Neural cell (in vitro differentiated cells): ENCODE results near the gene SDK1. TPM values are rescaled to one million over a fixed set of nuclear protein-coding genes. Genes with fewer than 3 reads are reported as not detected.

Source experiments
- H2AFZ ChIP-seq: fragments of 200-600, 300-800 bp; sonication (generic), shearing (Covaris generic); 2 replicates; pipeline ENCODE4 v1.6.0; 2014; ENCODE audit warnings: low read depth, mild to moderate bottlenecking, antibody characterized with exemption, low read length, moderate library complexity
- H3F3A ChIP-seq: fragments of 200-600 bp; shearing (Covaris generic); 2 replicates; pipeline ENCODE4 v1.6.1; 2016; ENCODE audit warnings: mild to moderate bottlenecking, moderate library complexity, mixed read lengths, antibody characterized with exemption, low read length; ENCODE audit not compliant: insufficient read depth, poor library complexity, severe bottlenecking
- H3K27ac ChIP-seq: fragments of 200-600, 300-800 bp; sonication (generic), shearing (Covaris generic); 2 replicates; pipeline ENCODE4 v1.5.1; 2014; ENCODE audit warnings: mild to moderate bottlenecking, low read length, moderate library complexity
- H3K27me3 ChIP-seq: fragments of 300-800, 200-600 bp; sonication (generic), shearing (Covaris generic); 2 replicates; pipeline ENCODE4 v1.6.0; 2014; ENCODE audit warnings: mild to moderate bottlenecking, low read depth, low read length, moderate library complexity; ENCODE audit not compliant: insufficient read depth
- H3K36me3 ChIP-seq: fragments of 300-800, 200-600 bp; sonication (generic), shearing (Covaris generic); 2 replicates; pipeline ENCODE4 v1.5.1; 2014; ENCODE audit warnings: mild to moderate bottlenecking, antibody characterized with exemption, low read length, moderate library complexity; ENCODE audit not compliant: insufficient read depth
- H3K4me2 ChIP-seq: fragments of 300-800, 200-600 bp; sonication (generic), shearing (Covaris generic); 2 replicates; pipeline ENCODE4 v1.6.0; 2014; ENCODE audit warnings: mild to moderate bottlenecking, low read length
- H3K4me3 ChIP-seq: fragments of 300-800, 200-600 bp; sonication (generic), shearing (Covaris generic); 2 replicates; pipeline ENCODE4 v1.5.1; 2014; ENCODE audit warnings: mild to moderate bottlenecking, low read length, moderate library complexity
- H3K79me2 ChIP-seq: fragments of 200-600 bp; shearing (Covaris generic); replicated peaks from 2 replicates; pipeline ENCODE4 v1.6.0; 2014; ENCODE audit warnings: mild to moderate bottlenecking, low read length, moderate library complexity; ENCODE audit not compliant: insufficient read depth
- H3K9ac ChIP-seq: fragments of 300-800, 200-600 bp; sonication (generic), shearing (Covaris generic); 2 replicates; pipeline ENCODE4 v1.6.1; 2016; ENCODE audit warnings: mild to moderate bottlenecking, low read length, mixed read lengths
- H3K9me2 ChIP-seq: fragments of 200-600 bp; shearing (Covaris generic); 2 replicates; pipeline ENCODE4 v1.6.1; 2016; ENCODE audit warnings: mild to moderate bottlenecking, low read length, mixed read lengths; ENCODE audit not compliant: insufficient read depth
- H3K9me3 ChIP-seq: fragments of 200-600, 300-800 bp; sonication (generic), shearing (Covaris generic); 2 replicates; pipeline ENCODE4 v1.6.1; 2016; ENCODE audit warnings: mild to moderate bottlenecking, mixed run types, low read length, moderate library complexity, mixed read lengths
- H4K20me1 ChIP-seq: fragments of 200-600 bp; shearing (Covaris generic); 2 replicates; pipeline ENCODE4 v1.6.1; 2016; ENCODE audit warnings: mild to moderate bottlenecking, mixed run types; ENCODE audit not compliant: insufficient read depth
- CTCF ChIP-seq: fragments of 450-650 bp; IDR thresholded peaks from 2 replicates; pipeline ENCODE4 v1.5.1; 2014; ENCODE audit warnings: antibody characterized with exemption, mild to moderate bottlenecking, moderate library complexity; ENCODE audit not compliant: poor library complexity, severe bottlenecking
- EP300 ChIP-seq: fragments of 450-650 bp; conservative IDR thresholded peaks from 2 replicates; pipeline ENCODE4 v1.6.1; 2014; ENCODE audit warnings: antibody characterized with exemption, mild to moderate bottlenecking, moderate library complexity; ENCODE audit not compliant: poor library complexity, severe bottlenecking
- EZH2 ChIP-seq: fragments of 200-600, 300-800 bp; shearing (Covaris generic), sonication (generic); IDR thresholded peaks from 2 replicates; pipeline ENCODE4 v1.6.1; 2014; ENCODE audit warnings: antibody characterized with exemption, low read length, borderline replicate concordance, mild to moderate bottlenecking; ENCODE audit not compliant: insufficient read depth, poor library complexity, severe bottlenecking
- MXI1 ChIP-seq: fragments of 450-650 bp; conservative IDR thresholded peaks from 2 replicates; pipeline ENCODE4 v1.6.1; 2014; ENCODE audit warnings: antibody characterized with exemption, mild to moderate bottlenecking; ENCODE audit not compliant: poor library complexity, severe bottlenecking
- POLR2AphosphoS5 ChIP-seq: IDR thresholded peaks from 2 replicates; pipeline ENCODE4 v1.6.1; 2012
- RAD21 ChIP-seq: fragments of 450-650 bp; conservative IDR thresholded peaks from 2 replicates; pipeline ENCODE4 v1.6.1; 2014; ENCODE audit warnings: antibody characterized with exemption, mild to moderate bottlenecking, moderate library complexity
- REST ChIP-seq: IDR thresholded peaks from 2 replicates; pipeline ENCODE4 v1.6.1; 2012; ENCODE audit warnings: borderline replicate concordance
- SMC3 ChIP-seq: fragments of 450-650 bp; conservative IDR thresholded peaks from 2 replicates; pipeline ENCODE4 v1.6.1; 2014; ENCODE audit warnings: antibody characterized with exemption, mild to moderate bottlenecking, moderate library complexity; ENCODE audit not compliant: poor library complexity
- TAF1 ChIP-seq: IDR thresholded peaks from 2 replicates; pipeline ENCODE4 v1.6.1; 2012; ENCODE audit warnings: low read depth
- polyA plus RNA-seq: library from polyadenylated mRNA; depleted of rRNA; stranded (reverse); fragments of >200 nt; gene quantifications from 2 replicates; pipeline ENCODE4 v1.2.3, GENCODE V29; 2014

The SDK1 gene
- polyA plus RNA-seq, 1 donor from 2014 or later = 2.7 TPM

GRCh38 chr7:4139656-4140625 is 838.9 kb downstream of the SDK1 start:
- TF ChIP-seq EZH2 = no peak
- no peak for TF ChIP-seq REST
- no peak for TF ChIP-seq RAD21
- no peak for TF ChIP-seq EP300
- no peak for TF ChIP-seq TAF1
- TF ChIP-seq MXI1 = no peak
- TF ChIP-seq SMC3 = no peak
- TF ChIP-seq POLR2AphosphoS5 = no peak
- TF ChIP-seq CTCF = no peak
- H3K9me3 ChIP-seq = no peaks in the 10 kb centered on the region
- H2AFZ ChIP-seq = no peak overlapping the region
- no peaks in the 10 kb centered on the region for H3K36me3 ChIP-seq
- H3K27ac ChIP-seq = no peak overlapping the region
- H3K27me3 ChIP-seq = no peaks in the 10 kb centered on the region
- no peaks in the 10 kb centered on the region for H3K79me2 ChIP-seq
- H3K9ac ChIP-seq = no peak overlapping the region
- peaks cover 3% of the 10 kb centered on the region for H3F3A ChIP-seq
- H4K20me1 ChIP-seq = no peaks in the 10 kb centered on the region
- H3K4me2 ChIP-seq = no peak overlapping the region
- no peak overlapping the region for H3K4me3 ChIP-seq
- no peaks in the 10 kb centered on the region for H3K9me2 ChIP-seq

- H3K9me2 ChIP-seq = no peaks in the 10 kb centered on the region
- no peaks in the 10 kb centered on the region for H3K79me2 ChIP-seq
- H3K27me3 ChIP-seq = no peaks in the 10 kb centered on the region
- TF ChIP-seq SMC3 = no peak
- TF ChIP-seq MXI1 = no peak
- no peak for TF ChIP-seq RAD21
- no peak for TF ChIP-seq TAF1
- no peak for TF ChIP-seq EZH2
- TF ChIP-seq REST = no peak
- TF ChIP-seq EP300 = no peak
- TF ChIP-seq CTCF = no peak
- no peak for TF ChIP-seq POLR2AphosphoS5
- H3K4me2 ChIP-seq = no peak overlapping the region
- no peaks in the 10 kb centered on the region for H3K36me3 ChIP-seq
- no peak overlapping the region for H2AFZ ChIP-seq
- no peaks in the 10 kb centered on the region for H4K20me1 ChIP-seq
- no peaks in the 10 kb centered on the region for H3K9me3 ChIP-seq
- H3K27ac ChIP-seq = no peak overlapping the region
- no peak overlapping the region for H3K4me3 ChIP-seq
- H3F3A ChIP-seq = peaks cover 3% of the 10 kb centered on the region
- H3K9ac ChIP-seq = no peak overlapping the region
Measured at GRCh38 chr7:4140933-4141332, 839.9 kb downstream of the SDK1 start.
